ENCODE measurements around the gene GLYATL1B. TPM values are rescaled to one million over a fixed set of nuclear protein-coding genes. Genes with fewer than 3 reads are reported as not detected.
A peak's percentile ranks its signal among the peaks of the same experiment; 100 is the strongest.
"Not testable (repeated sequence)": the region's sequence is repeated elsewhere in the genome, so short reads cannot be mapped to it uniquely, and the experiment has no call there.

GLYATL1B gene
- total and polyA plus RNA-seq, 2 donors from 2014 or later = not detected

GRCh38 chr11:59135648-59136461 is 49.7 kb downstream of the GLYATL1B start:
- peak; percentile 95 for TF ChIP-seq CTCF (IDR thresholded peaks at IDR 0.05; ENCODE audit: borderline replicate concordance, extremely low read depth, insufficient read depth)
- Histone ChIP-seq H3K9me3 (ENCODE audit: control insufficient read depth in 2 of 3, insufficient read depth in 1 of 3, low read length in 3 of 3) (no peaks in the 10 kb centered on the region), H3K27me3 (ENCODE audit: control insufficient read depth, insufficient read depth, low read length) (no peaks in the 10 kb centered on the region), H3K4me1 (ENCODE audit: control insufficient read depth in 2 of 3, insufficient read depth in 2 of 3, low read depth in 1 of 3, low read length in 3 of 3) (peaks cover 0 to 3% (median 0%) of the 10 kb centered on the region in 3 donors), H3K4me3 (ENCODE audit: low read length in 3 of 3) (peak overlapping the region in 1 of 3 donors; percentile 19), H3K9ac (ENCODE audit: low read length in 3 of 3) (no peak overlapping the region), H3K27ac (ENCODE audit: low read depth in 2 of 2, low read length in 2 of 2) (no peak overlapping the region), H3K36me3 (ENCODE audit: control insufficient read depth in 2 of 3, insufficient read depth in 3 of 3, low read length in 3 of 3) (peaks cover 0 to 15% (median 7%) of the 10 kb centered on the region in 3 donors)
- DNase-seq (peak; percentile 91 to 94 (median 91)), FAIRE-seq (no peak)
- intact Hi-C loops (cut with DNase I) = no loop called here

GRCh38 chr11:59136551-59136950 is 50.4 kb downstream of the GLYATL1B start:
- H3K27ac ChIP-seq (ENCODE audit: low read depth in 2 of 2, low read length in 2 of 2); H3K27me3 ChIP-seq (ENCODE audit: control insufficient read depth, insufficient read depth, low read length); FAIRE-seq; H3K9ac ChIP-seq (ENCODE audit: low read length in 3 of 3); H3K9me3 ChIP-seq (ENCODE audit: control insufficient read depth in 2 of 3, insufficient read depth in 1 of 3, low read length in 3 of 3); H3K4me3 ChIP-seq (ENCODE audit: low read length in 3 of 3); DNase-seq; H3K4me1 ChIP-seq (ENCODE audit: control insufficient read depth in 2 of 3, insufficient read depth in 2 of 3, low read depth in 1 of 3, low read length in 3 of 3); intact Hi-C loops (cut with DNase I): not testable (repeated sequence)
- H3K36me3 ChIP-seq (ENCODE audit: control insufficient read depth in 2 of 3, insufficient read depth in 3 of 3, low read length in 3 of 3) = peaks cover 0 to 15% (median 7%) of the 10 kb centered on the region in 3 donors

- FAIRE-seq (no peak), DNase-seq (peak in 1 of 5 donors; percentile 66)
- no peak for TF ChIP-seq CTCF (IDR thresholded peaks at IDR 0.05; ENCODE audit: borderline replicate concordance, extremely low read depth, insufficient read depth)
- peaks cover 3% of the 10 kb centered on the region in 3 donors for H3K4me1 ChIP-seq (ENCODE audit: control insufficient read depth in 2 of 3, insufficient read depth in 2 of 3, low read depth in 1 of 3, low read length in 3 of 3)
- H3K27ac ChIP-seq (ENCODE audit: low read depth in 2 of 2, low read length in 2 of 2) = no peak overlapping the region
- H3K4me3 ChIP-seq (ENCODE audit: low read length in 3 of 3) = no peak overlapping the region
- no peak overlapping the region for H3K9ac ChIP-seq (ENCODE audit: low read length in 3 of 3)
- H3K9me3 ChIP-seq (ENCODE audit: control insufficient read depth in 2 of 3, insufficient read depth in 1 of 3, low read length in 3 of 3) = no peaks in the 10 kb centered on the region
- intact Hi-C loops (cut with DNase I) = no loop called here
- peaks cover 0 to 15% (median 7%) of the 10 kb centered on the region in 3 donors for H3K36me3 ChIP-seq (ENCODE audit: control insufficient read depth in 2 of 3, insufficient read depth in 3 of 3, low read length in 3 of 3)
- H3K27me3 ChIP-seq (ENCODE audit: control insufficient read depth, insufficient read depth, low read length) = no peaks in the 10 kb centered on the region
Measured at GRCh38 chr11:59137190-59137589, 51.1 kb downstream of the GLYATL1B start.

- DNase-seq (no peak), FAIRE-seq (no peak)
- Histone ChIP-seq H3K27ac (ENCODE audit: low read depth in 2 of 2, low read length in 2 of 2) (no peak overlapping the region), H3K9me3 (ENCODE audit: control insufficient read depth in 2 of 3, insufficient read depth in 1 of 3, low read length in 3 of 3) (no peaks in the 10 kb centered on the region), H3K4me1 (ENCODE audit: control insufficient read depth in 2 of 3, insufficient read depth in 2 of 3, low read depth in 1 of 3, low read length in 3 of 3) (peaks cover 3 to 7% (median 3%) of the 10 kb centered on the region in 3 donors), H3K4me3 (ENCODE audit: low read length in 3 of 3) (no peak overlapping the region), H3K36me3 (ENCODE audit: control insufficient read depth in 2 of 3, insufficient read depth in 3 of 3, low read length in 3 of 3) (peaks cover 0 to 10% (median 5%) of the 10 kb centered on the region in 3 donors), H3K27me3 (ENCODE audit: control insufficient read depth, insufficient read depth, low read length) (no peaks in the 10 kb centered on the region), H3K9ac (ENCODE audit: low read length in 3 of 3) (no peak overlapping the region)
- no peak for TF ChIP-seq CTCF (IDR thresholded peaks at IDR 0.05; ENCODE audit: borderline replicate concordance, extremely low read depth, insufficient read depth)
- intact Hi-C loops (cut with DNase I) = no loop called here
Measured at GRCh38 chr11:59138643-59139042, 52.5 kb downstream of the GLYATL1B start.

All from kidney (tissue), 14 donors.